Measurements from ENCODE around the gene LTN1. TPM values are rescaled to one million over a fixed set of nuclear protein-coding genes. Genes with fewer than 3 reads are reported as not detected.

LTN1 gene, protein sequence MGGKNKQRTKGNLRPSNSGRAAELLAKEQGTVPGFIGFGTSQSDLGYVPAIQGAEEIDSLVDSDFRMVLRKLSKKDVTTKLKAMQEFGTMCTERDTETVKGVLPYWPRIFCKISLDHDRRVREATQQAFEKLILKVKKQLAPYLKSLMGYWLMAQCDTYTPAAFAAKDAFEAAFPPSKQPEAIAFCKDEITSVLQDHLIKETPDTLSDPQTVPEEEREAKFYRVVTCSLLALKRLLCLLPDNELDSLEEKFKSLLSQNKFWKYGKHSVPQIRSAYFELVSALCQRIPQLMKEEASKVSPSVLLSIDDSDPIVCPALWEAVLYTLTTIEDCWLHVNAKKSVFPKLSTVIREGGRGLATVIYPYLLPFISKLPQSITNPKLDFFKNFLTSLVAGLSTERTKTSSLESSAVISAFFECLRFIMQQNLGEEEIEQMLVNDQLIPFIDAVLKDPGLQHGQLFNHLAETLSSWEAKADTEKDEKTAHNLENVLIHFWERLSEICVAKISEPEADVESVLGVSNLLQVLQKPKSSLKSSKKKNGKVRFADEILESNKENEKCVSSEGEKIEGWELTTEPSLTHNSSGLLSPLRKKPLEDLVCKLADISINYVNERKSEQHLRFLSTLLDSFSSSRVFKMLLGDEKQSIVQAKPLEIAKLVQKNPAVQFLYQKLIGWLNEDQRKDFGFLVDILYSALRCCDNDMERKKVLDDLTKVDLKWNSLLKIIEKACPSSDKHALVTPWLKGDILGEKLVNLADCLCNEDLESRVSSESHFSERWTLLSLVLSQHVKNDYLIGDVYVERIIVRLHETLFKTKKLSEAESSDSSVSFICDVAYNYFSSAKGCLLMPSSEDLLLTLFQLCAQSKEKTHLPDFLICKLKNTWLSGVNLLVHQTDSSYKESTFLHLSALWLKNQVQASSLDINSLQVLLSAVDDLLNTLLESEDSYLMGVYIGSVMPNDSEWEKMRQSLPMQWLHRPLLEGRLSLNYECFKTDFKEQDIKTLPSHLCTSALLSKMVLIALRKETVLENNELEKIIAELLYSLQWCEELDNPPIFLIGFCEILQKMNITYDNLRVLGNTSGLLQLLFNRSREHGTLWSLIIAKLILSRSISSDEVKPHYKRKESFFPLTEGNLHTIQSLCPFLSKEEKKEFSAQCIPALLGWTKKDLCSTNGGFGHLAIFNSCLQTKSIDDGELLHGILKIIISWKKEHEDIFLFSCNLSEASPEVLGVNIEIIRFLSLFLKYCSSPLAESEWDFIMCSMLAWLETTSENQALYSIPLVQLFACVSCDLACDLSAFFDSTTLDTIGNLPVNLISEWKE (N-terminal part only)
- total RNA-seq = 22.0 TPM
- long read RNA-seq, full-length matches to known transcripts = 5 of 22 reads
- long read RNA-seq, partial matches to known transcripts = 14 of 22 reads
- long read RNA-seq, other reads (novel, unspliced or antisense) = 3 of 22 reads

DNA sequence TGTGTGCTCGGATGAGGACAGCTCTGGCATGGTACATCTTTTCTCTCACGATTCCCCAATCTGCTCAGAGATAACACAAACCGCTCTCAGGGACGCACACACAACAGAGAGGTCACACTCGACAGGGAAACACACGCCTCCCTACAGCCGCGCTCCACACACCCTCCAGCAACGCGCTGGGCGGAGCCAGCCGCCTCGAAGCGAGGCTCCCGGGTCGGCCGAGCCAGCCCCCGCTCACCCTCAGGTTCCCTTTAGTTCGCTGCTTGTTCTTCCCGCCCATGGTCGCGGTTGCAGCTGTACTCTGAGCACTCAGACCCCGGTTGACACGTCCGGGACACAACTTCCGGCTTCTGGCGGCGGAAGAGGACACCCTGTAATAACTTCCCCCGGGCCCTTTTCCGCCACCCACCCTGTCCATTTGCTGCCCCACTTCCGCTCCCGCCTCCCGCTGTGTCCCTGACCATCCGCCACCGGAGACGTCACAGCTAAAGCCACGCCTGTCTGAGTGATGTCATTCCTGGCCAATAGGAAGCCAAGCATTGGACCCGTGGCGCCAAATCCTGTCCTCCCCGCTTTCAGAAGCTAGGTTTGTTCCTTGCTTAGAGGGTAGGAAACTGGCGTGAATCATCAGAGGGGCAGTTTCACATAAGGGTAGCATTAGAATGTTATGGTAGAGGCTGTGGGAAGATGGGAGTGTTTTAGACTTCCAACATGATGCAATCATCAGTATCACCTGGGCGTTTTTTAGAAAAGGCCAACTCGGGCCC, at the start of gene LTN1:
TSS of gene LTN1 (minus strand) at position 352 of the 767 bp plus-strand sequence. CDS start at position 280, 72 bp downstream.
- intact Hi-C loops (cut with DNase I) = no loop called here
- Histone ChIP-seq H3K27me3 (ENCODE audit: low read depth) (no peaks in the 10 kb centered on the region), H3K4me1 (peaks cover 20% of the 10 kb centered on the region), H3K9me3 (no peaks in the 10 kb centered on the region), H3K27ac (peak within 1 kb of the TSS; percentile 92), H3K4me3 (peak within 1 kb of the TSS; percentile 96), H3K36me3 (no peaks in the 10 kb centered on the region)
- TF ChIP-seq, protein P1, sequence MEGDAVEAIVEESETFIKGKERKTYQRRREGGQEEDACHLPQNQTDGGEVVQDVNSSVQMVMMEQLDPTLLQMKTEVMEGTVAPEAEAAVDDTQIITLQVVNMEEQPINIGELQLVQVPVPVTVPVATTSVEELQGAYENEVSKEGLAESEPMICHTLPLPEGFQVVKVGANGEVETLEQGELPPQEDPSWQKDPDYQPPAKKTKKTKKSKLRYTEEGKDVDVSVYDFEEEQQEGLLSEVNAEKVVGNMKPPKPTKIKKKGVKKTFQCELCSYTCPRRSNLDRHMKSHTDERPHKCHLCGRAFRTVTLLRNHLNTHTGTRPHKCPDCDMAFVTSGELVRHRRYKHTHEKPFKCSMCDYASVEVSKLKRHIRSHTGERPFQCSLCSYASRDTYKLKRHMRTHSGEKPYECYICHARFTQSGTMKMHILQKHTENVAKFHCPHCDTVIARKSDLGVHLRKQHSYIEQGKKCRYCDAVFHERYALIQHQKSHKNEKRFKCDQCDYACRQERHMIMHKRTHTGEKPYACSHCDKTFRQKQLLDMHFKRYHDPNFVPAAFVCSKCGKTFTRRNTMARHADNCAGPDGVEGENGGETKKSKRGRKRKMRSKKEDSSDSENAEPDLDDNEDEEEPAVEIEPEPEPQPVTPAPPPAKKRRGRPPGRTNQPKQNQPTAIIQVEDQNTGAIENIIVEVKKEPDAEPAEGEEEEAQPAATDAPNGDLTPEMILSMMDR (IDR thresholded peaks at IDR 0.05) = no peak
- ATAC-seq (peak; percentile 100), DNase-seq (peak; percentile 98)

DNA sequence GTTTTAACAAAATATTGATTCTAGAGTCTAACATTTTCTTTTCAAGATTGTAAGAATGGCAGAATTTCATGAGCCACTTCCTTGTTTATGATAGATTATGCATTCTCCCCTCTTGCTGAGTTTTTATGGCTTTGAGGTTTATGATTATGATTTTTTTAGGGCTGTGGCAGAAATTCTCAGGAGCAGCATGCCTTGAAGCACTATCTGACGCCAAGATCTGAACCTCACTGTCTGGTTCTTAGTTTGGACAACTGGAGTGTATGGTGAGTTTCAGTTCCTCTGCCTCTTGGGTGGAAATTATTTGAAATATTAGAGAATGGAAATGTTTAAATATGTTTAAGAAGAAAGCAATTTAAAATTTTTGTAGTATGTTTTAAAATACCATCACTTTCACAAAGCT, 42.0 kb upstream of the LTN1 start:
- no peak overlapping the region for H3K27ac ChIP-seq
- no peak for ATAC-seq
- peaks cover 96% of the 10 kb centered on the region for H3K36me3 ChIP-seq
- H3K4me1 ChIP-seq = no peaks in the 10 kb centered on the region
- no peak overlapping the region for H3K4me3 ChIP-seq
- DNase-seq = no peak
- intact Hi-C loops (cut with DNase I) = no loop called here
- H3K9me3 ChIP-seq = no peaks in the 10 kb centered on the region
- TF ChIP-seq, protein P1 (IDR thresholded peaks at IDR 0.05) = no peak
- no peaks in the 10 kb centered on the region for H3K27me3 ChIP-seq (ENCODE audit: low read depth)

DNA sequence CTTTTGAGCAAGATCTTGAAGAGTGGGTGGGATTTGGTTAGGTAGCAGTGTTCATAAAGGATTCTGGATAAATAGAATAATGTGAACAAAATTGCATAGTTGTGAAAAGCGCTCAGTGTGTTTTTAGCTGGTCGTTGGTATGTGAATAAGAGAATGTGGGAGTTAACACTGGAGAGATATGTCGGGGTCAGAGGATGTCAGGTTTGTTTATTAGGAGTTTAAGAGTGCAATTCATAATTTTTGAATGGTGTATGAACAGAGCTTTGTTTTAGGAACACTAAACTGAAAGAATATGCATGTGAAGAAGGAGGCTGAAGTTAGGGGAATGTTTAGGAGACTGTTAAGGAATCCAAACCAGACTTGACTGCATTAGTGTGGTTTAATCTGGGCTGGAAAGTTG, 41.2 kb upstream of the LTN1 start:
- no peaks in the 10 kb centered on the region for H3K9me3 ChIP-seq
- ATAC-seq = no peak
- peaks cover 96% of the 10 kb centered on the region for H3K36me3 ChIP-seq
- DNase-seq = no peak
- H3K27ac ChIP-seq = no peak overlapping the region
- no peak overlapping the region for H3K4me3 ChIP-seq
- no peaks in the 10 kb centered on the region for H3K4me1 ChIP-seq
- TF ChIP-seq, protein P1 (IDR thresholded peaks at IDR 0.05) = no peak
- no peaks in the 10 kb centered on the region for H3K27me3 ChIP-seq (ENCODE audit: low read depth)
- intact Hi-C loops (cut with DNase I) = no loop called here

DNA sequence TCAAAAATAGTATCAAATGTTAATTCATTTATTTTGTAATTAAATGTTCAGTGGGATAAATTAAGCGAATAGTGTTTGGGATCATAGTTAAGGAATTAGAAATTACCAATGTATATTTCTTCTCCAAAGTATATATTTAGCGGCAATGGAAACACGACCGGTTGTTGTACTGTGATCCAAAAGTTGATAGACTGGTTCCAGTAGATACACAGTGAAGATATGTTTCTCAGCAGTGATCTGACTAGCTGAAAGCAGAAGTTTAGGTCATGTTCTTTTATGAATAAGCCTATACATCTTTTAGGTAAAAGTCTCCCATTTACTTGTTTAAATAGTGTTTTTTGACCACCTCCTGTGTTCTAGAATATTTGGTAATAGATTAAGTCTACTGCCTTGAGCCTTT, 40.6 kb upstream of the LTN1 start:
- ATAC-seq (no peak), DNase-seq (no peak)
- TF ChIP-seq, protein P1 (IDR thresholded peaks at IDR 0.05) = no peak
- intact Hi-C loops (cut with DNase I) = no loop called here
- H3K27ac ChIP-seq = no peak overlapping the region
- no peaks in the 10 kb centered on the region for H3K4me1 ChIP-seq
- no peaks in the 10 kb centered on the region for H3K27me3 ChIP-seq (ENCODE audit: low read depth)
- H3K4me3 ChIP-seq = no peak overlapping the region
- peaks cover 96% of the 10 kb centered on the region for H3K36me3 ChIP-seq
- H3K9me3 ChIP-seq = no peaks in the 10 kb centered on the region
